Mononuclear cell (primary cell): ENCODE results near the gene MYO16. TPM values are rescaled to one million over a fixed set of nuclear protein-coding genes. Genes with fewer than 3 reads are reported as not detected.
"Not testable (repeated sequence)": the region's sequence is repeated elsewhere in the genome, so short reads cannot be mapped to it uniquely, and the experiment has no call there.

Experiments used
- H3K27me3 ChIP-seq: 2 replicates; pipeline ENCODE4 v1.6.0; 2011; ENCODE audit warnings: low read length, control low read depth; ENCODE audit not compliant: insufficient read depth
- H3K4me1 ChIP-seq: 2 replicates; pipeline ENCODE4 v1.5.1; 2011; ENCODE audit warnings: mild to moderate bottlenecking, low read length, control low read depth; ENCODE audit not compliant: insufficient read depth
- H3K4me3 ChIP-seq: 2 replicates; pipeline ENCODE4 v1.5.1; 2011; ENCODE audit warnings: mild to moderate bottlenecking, low read length, moderate library complexity
- H3K9me3 ChIP-seq: 2 replicates; pipeline ENCODE4 v1.5.1; 2011; ENCODE audit warnings: low read depth, mild to moderate bottlenecking, control low read depth, low read length
- total RNA-seq: library from RNA; depleted of rRNA; stranded (reverse); fragments of >200 nt; gene quantifications from one replicate; pipeline ENCODE4 v1.2.3, GENCODE V29; 2012

The MYO16 gene
- total RNA-seq, 1 donor, result 0.94 TPM

DNA sequence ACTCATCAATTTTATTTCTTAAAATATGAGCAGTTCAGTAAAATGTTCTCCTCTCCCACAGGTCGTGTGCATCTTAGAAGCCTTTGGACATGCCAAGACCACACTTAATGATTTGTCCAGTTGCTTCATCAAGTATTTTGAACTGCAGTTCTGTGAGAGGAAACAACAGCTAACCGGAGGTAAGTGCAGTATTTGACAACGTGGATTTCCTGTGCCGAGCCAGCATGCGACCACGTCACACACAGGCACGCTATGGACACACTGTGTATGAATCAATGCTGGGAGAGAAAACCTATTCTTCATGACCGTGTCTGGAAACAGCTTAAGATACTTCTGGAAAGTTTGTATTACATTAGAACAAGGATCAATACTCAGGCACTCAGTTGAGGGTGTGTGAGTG is 268.5 kb downstream of the MYO16 start:
- Histone ChIP-seq H3K27me3 (no peaks in the 10 kb centered on the region), H3K9me3 (no peaks in the 10 kb centered on the region), H3K4me1 (no peaks in the 10 kb centered on the region), H3K4me3 (no peak overlapping the region)

DNA sequence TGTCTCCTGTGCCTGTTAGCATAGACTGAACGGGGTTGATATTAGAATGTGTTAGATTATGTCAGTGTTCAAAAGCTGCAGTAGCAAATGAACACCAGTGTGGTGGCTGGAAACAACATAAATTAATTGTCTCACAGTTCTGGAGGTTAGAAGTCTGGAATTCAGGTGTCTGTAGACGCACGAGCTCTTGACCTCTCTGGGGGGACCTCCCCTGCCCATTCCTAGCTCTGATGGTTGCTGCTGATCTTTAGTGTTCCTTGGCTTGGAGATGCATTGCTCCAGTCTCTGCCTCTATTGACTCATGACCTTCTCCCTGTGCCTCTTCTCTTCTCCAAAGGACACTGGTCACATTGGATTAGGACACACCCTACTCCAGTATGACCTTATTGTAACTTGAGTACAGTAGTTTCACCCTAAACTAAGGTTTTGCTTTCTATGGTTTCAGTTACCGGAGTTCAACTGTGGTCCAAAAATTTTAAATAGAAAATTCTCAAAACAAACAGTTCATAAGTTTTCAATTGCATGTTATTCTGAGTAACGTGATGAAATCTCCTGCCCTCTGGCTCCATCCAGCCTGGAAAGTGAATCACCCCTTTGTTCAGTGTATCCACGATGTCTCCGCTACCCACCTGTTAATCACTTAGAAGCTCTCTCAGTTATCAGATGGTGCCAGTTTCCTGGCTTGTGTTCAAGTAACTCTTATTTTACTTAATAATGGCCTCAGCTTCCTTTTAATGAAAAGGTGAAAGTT is 273.2 kb downstream of the MYO16 start:
- H3K9me3 ChIP-seq, result no peaks in the 10 kb centered on the region
- H3K4me1 ChIP-seq, result no peaks in the 10 kb centered on the region
- H3K27me3 ChIP-seq, result no peaks in the 10 kb centered on the region
- no peak overlapping the region for H3K4me3 ChIP-seq

- Histone ChIP-seq H3K9me3 (no peaks in the 10 kb centered on the region), H3K27me3 (no peaks in the 10 kb centered on the region), H3K4me3 (no peak overlapping the region), H3K4me1 (no peaks in the 10 kb centered on the region)
Measured at GRCh38 chr13:108903613-108904012, 274.2 kb downstream of the MYO16 start.

DNA sequence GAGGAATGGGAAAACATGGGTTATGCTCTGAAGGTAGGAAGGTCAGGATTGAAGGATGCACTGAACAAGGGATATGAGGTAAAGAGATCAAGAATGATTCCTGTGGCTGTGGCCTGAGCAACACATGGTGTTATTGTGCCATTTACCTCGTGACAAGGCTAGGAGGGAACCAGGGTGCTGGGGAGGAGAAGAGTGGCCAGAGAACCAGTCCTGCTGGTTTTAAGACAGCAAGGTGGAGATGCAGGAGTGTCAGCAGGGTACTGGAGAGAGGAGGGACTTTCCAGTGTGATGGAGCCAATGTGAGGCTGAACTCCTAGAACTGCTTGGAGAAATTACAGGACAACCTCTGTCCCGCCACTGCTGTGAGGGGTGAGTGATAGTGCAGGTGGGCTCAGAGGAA is 282.4 kb downstream of the MYO16 start:
- Histone ChIP-seq H3K9me3 (no peaks in the 10 kb centered on the region), H3K27me3 (no peaks in the 10 kb centered on the region), H3K4me3 (no peak overlapping the region), H3K4me1 (peaks cover 7% of the 10 kb centered on the region)

- not testable (repeated sequence) for H3K27me3 ChIP-seq, H3K4me3 ChIP-seq, H3K9me3 ChIP-seq, H3K4me1 ChIP-seq
Measured at GRCh38 chr13:108913731-108914130, 284.3 kb downstream of the MYO16 start.

- H3K4me1 ChIP-seq, result peaks cover 7% of the 10 kb centered on the region
- no peaks in the 10 kb centered on the region for H3K27me3 ChIP-seq
- no peak overlapping the region for H3K4me3 ChIP-seq
- no peaks in the 10 kb centered on the region for H3K9me3 ChIP-seq
Measured at GRCh38 chr13:108915095-108915633, 285.8 kb downstream of the MYO16 start.

GRCh38 chr13:108915634-108916512 is 286.5 kb downstream of the MYO16 start:
- Histone ChIP-seq H3K27me3 (no peaks in the 10 kb centered on the region), H3K4me1 (peaks cover 7% of the 10 kb centered on the region), H3K4me3 (no peak overlapping the region), H3K9me3 (no peaks in the 10 kb centered on the region)

- Histone ChIP-seq H3K27me3 (no peaks in the 10 kb centered on the region), H3K4me3 (no peak overlapping the region), H3K4me1 (peaks cover 7% of the 10 kb centered on the region), H3K9me3 (no peaks in the 10 kb centered on the region)
Measured at GRCh38 chr13:108917581-108917980, 288.2 kb downstream of the MYO16 start.

- Histone ChIP-seq H3K4me3 (no peak overlapping the region), H3K4me1 (peaks cover 7% of the 10 kb centered on the region), H3K9me3 (no peaks in the 10 kb centered on the region), H3K27me3 (no peaks in the 10 kb centered on the region)
Measured at GRCh38 chr13:108919036-108919907, 289.9 kb downstream of the MYO16 start.

GRCh38 chr13:108920137-108920536 is 290.7 kb downstream of the MYO16 start:
- no peaks in the 10 kb centered on the region for H3K9me3 ChIP-seq
- H3K4me3 ChIP-seq, result no peak overlapping the region
- H3K4me1 ChIP-seq, result peaks cover 7% of the 10 kb centered on the region
- no peaks in the 10 kb centered on the region for H3K27me3 ChIP-seq

GRCh38 chr13:108921238-108921637 is 291.8 kb downstream of the MYO16 start:
- H3K4me1 ChIP-seq, result no peaks in the 10 kb centered on the region
- no peak overlapping the region for H3K4me3 ChIP-seq
- no peaks in the 10 kb centered on the region for H3K27me3 ChIP-seq
- no peaks in the 10 kb centered on the region for H3K9me3 ChIP-seq

DNA sequence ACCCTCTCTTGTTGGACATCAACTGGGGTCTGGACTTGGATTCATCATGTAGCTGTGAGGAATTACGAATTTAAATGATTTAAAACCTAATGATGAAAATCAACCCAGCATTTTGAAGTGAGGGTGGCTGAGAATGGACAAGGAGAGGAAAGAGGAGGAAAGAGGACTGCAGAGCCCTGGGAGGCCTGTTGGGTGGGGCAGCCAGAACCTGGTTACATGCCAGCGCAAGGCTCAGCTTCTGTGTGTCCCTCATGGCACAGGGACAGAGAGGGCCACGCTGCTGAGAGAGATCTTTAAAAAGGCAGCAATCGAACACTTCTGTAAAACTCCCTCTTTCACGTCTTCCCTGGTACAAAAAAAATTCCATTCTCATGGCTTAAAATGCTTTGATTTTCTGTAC is 292.7 kb downstream of the MYO16 start:
- Histone ChIP-seq H3K27me3 (no peaks in the 10 kb centered on the region), H3K4me1 (no peaks in the 10 kb centered on the region), H3K4me3 (no peak overlapping the region), H3K9me3 (no peaks in the 10 kb centered on the region)

DNA sequence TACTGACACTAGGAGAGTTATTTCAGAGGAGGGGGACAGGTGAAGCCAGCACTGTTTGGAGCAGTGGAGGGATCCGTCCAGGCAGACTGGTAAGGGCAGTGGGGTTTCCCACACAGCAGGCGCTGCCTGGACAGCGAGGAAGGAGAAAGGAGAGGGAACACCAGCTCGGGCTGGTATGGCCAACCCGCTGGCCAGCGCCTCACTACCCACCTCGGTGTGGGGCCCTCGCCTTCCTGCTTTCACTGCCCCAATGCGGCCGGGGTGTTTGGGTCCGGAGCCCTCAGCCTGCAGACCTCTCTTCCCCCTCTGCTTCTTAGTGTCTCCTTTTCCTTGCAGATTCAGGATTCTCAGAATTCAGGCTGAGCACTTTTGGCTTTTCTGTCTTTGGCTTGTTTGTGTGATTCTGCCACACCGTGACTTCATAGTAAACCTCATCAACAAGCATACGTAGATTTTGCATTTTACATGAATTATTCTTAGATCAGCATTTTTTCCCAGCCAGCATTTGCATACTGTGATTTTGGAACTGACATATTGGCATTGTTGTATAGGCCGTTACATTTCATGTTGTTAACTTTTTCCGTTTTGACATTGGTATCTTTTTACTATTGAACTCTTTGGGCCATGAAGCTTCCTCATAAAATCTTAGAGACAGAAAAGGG is 294.1 kb downstream of the MYO16 start:
- H3K27me3 ChIP-seq, result no peaks in the 10 kb centered on the region
- H3K4me1 ChIP-seq, result no peaks in the 10 kb centered on the region
- no peak overlapping the region for H3K4me3 ChIP-seq
- H3K9me3 ChIP-seq, result no peaks in the 10 kb centered on the region

DNA sequence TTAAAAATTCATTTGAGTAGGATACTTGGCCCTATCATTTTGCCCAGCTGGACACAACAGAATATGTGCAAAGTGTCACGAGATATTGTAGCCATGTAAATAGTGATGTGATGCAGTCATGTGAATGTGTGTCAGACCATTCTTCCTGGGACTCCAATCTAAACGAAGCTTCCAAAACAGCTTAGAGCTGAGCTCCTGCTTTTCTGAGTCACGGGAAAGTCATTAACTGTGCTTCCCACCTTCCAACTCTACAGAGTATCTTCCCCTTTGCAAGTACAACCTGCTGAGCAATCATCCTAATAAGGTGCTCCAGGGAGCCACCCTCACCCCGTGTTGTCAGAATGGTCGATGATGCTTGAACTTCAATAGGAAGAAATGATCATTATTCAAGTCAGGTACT is 294.7 kb downstream of the MYO16 start:
- no peaks in the 10 kb centered on the region for H3K27me3 ChIP-seq
- H3K4me3 ChIP-seq, result no peak overlapping the region
- no peaks in the 10 kb centered on the region for H3K4me1 ChIP-seq
- no peaks in the 10 kb centered on the region for H3K9me3 ChIP-seq
